Activated B cell treated with CpG ODN at 0.5 μM for 24 hours (primary cell): ENCODE results near the gene VN1R5. TPM values are rescaled to one million over a fixed set of nuclear protein-coding genes. Genes with fewer than 3 reads are reported as not detected.

Experiments used
- ATAC-seq: fragments of 200-7000 bp; cut with Tn5 transposase; one replicate; pipeline ENCODE4 v1.10.0; 2021; ENCODE audit warnings: low read depth, mild to moderate bottlenecking, moderate library complexity
- CTCF ChIA-PET: fragments of 350-600 bp; sonication (Branson Sonifier 250); formaldehyde crosslinking; loops from one replicate; lab custom pipeline; 2021; ENCODE audit warnings: antibody characterized with exemption; lab: Charles Lee
- POLR2A ChIA-PET: fragments of 350-600 bp; sonication (Branson Sonifier 250); formaldehyde crosslinking; loops from one replicate; lab custom pipeline; 2021; ENCODE audit warnings: antibody characterized with exemption; lab: Charles Lee
- DNase-seq: peaks from one replicate; pipeline ENCODE4 v3.0.0; 2022
- H3K27ac Mint-ChIP-seq: one replicate; pipeline ENCODE4 v1.8.0; 2020; ENCODE audit warnings: mixed read lengths
- H3K27me3 Mint-ChIP-seq: one replicate; pipeline ENCODE4 v1.8.0; 2021; ENCODE audit warnings: mixed read lengths
- H3K36me3 Mint-ChIP-seq: one replicate; pipeline ENCODE4 v1.8.0; 2021; ENCODE audit warnings: low read depth, mixed read lengths
- H3K4me1 Mint-ChIP-seq: one replicate; pipeline ENCODE4 v1.8.0; 2021; ENCODE audit warnings: mixed read lengths
- H3K4me3 Mint-ChIP-seq: one replicate; pipeline ENCODE4 v1.8.0; 2020; ENCODE audit warnings: mild to moderate bottlenecking, mixed read lengths
- H3K9me3 Mint-ChIP-seq: one replicate; pipeline ENCODE4 v1.8.0; 2020; ENCODE audit warnings: mixed read lengths
- CTCF ChIP-seq: fragments of 200-600 bp; IDR thresholded peaks from one replicate; pipeline ENCODE4 v1.8.0; 2022; ENCODE audit warnings: antibody characterized with exemption, mild to moderate bottlenecking
- intact Hi-C: fragments of 100-400 bp; cut with micrococcal nuclease; formaldehyde crosslinking; loops from one replicate; pipeline ENCODE4 v1.15.1; 2024
- total RNA-seq: library from RNA; stranded (reverse); gene quantifications from 2 replicates; pipeline ENCODE4 v1.2.3, GENCODE V29; 2022

Gene VN1R5
- total RNA-seq, 1 donor from 2014 or later = not detected

- peaks cover 10% of the 10 kb centered on the region for H3K36me3 Mint-ChIP-seq
- no peaks in the 10 kb centered on the region for H3K4me1 Mint-ChIP-seq
- no peaks in the 10 kb centered on the region for H3K27me3 Mint-ChIP-seq
- TF ChIP-seq CTCF = no peak
- ATAC-seq (no peak), DNase-seq (no peak)
- ChIA-PET CTCF (no interaction called here), POLR2A (no interaction called here)
- intact Hi-C loops = no loop called here
- no peak overlapping the region for H3K27ac Mint-ChIP-seq
- no peak overlapping the region for H3K4me3 Mint-ChIP-seq
- no peaks in the 10 kb centered on the region for H3K9me3 Mint-ChIP-seq
These were observed 39.9 kb downstream of the VN1R5 start for GRCh38 chr1:247295746-247296145.

GRCh38 chr1:247296599-247297180 lies 40.8 kb downstream of the VN1R5 start:
- ChIA-PET POLR2A (no interaction called here), CTCF (no interaction called here)
- intact Hi-C loops = no loop called here
- Mint-ChIP-seq H3K4me3 (no peak overlapping the region), H3K9me3 (no peaks in the 10 kb centered on the region), H3K27me3 (no peaks in the 10 kb centered on the region), H3K27ac (no peak overlapping the region), H3K4me1 (no peaks in the 10 kb centered on the region), H3K36me3 (peaks cover 17% of the 10 kb centered on the region)
- no peak for ATAC-seq
- no peak for TF ChIP-seq CTCF
- DNase-seq = no peak

- ChIA-PET POLR2A (no interaction called here), CTCF (no interaction called here)
- Mint-ChIP-seq H3K9me3 (no peaks in the 10 kb centered on the region), H3K27ac (no peak overlapping the region), H3K4me3 (no peak overlapping the region), H3K27me3 (no peaks in the 10 kb centered on the region), H3K4me1 (no peaks in the 10 kb centered on the region), H3K36me3 (peaks cover 22% of the 10 kb centered on the region)
- no peak for TF ChIP-seq CTCF
- intact Hi-C loops = no loop called here
- DNase-seq (no peak), ATAC-seq (no peak)
These were observed 41.6 kb downstream of the VN1R5 start for GRCh38 chr1:247297263-247298123.

- no peaks in the 10 kb centered on the region for H3K4me1 Mint-ChIP-seq
- CTCF ChIA-PET = no interaction called here
- H3K36me3 Mint-ChIP-seq = peaks cover 27% of the 10 kb centered on the region
- DNase-seq = no peak
- no peak overlapping the region for H3K4me3 Mint-ChIP-seq
- POLR2A ChIA-PET = no interaction called here
- no peak for TF ChIP-seq CTCF
- intact Hi-C loops = no loop called here
- no peaks in the 10 kb centered on the region for H3K9me3 Mint-ChIP-seq
- no peaks in the 10 kb centered on the region for H3K27me3 Mint-ChIP-seq
- H3K27ac Mint-ChIP-seq = no peak overlapping the region
- no peak for ATAC-seq
These were observed 42.2 kb downstream of the VN1R5 start for GRCh38 chr1:247298124-247298481.

- Mint-ChIP-seq H3K36me3 (peaks cover 33% of the 10 kb centered on the region), H3K4me3 (no peak overlapping the region)
- CTCF ChIA-PET = no interaction called here
These were observed 42.8 kb downstream of the VN1R5 start for GRCh38 chr1:247298701-247299100.

More at GRCh38 chr1:247298701-247299100, 42.8 kb downstream of the VN1R5 start:
- DNase-seq = no peak
- H3K27me3 Mint-ChIP-seq = no peaks in the 10 kb centered on the region
- intact Hi-C loops = no loop called here
- H3K4me1 Mint-ChIP-seq = no peaks in the 10 kb centered on the region
- H3K27ac Mint-ChIP-seq = no peak overlapping the region
- POLR2A ChIA-PET = no interaction called here
- no peaks in the 10 kb centered on the region for H3K9me3 Mint-ChIP-seq
- ATAC-seq = no peak
- no peak for TF ChIP-seq CTCF
